GM12891 (cell line): ENCODE results near the gene AP2S1.
A peak's percentile ranks its signal among the peaks of the same experiment; 100 is the strongest.
"Not testable (repeated sequence)": the region's sequence is repeated elsewhere in the genome, so short reads cannot be mapped to it uniquely, and the experiment has no call there.

ENCODE experiments used
- DNase-seq: peaks from one replicate; pipeline ENCODE4 v3.0.0; 2011; ENCODE audit warnings: low spot score; ENCODE audit not compliant: insufficient read length
- FAIRE-seq: peaks from 2 replicates; lab custom pipeline; 2011; peaks lifted over from hg19 to GRCh38; lab: Jason Lieb, UNC
- PAX5 ChIP-seq: IDR thresholded peaks from 2 replicates; pipeline ENCODE4 v1.6.1; 2011; ENCODE audit warnings: low read length, moderate library complexity, mild to moderate bottlenecking; ENCODE audit not compliant: insufficient read depth, severe bottlenecking
- POLR2A ChIP-seq: IDR thresholded peaks from 2 replicates; pipeline ENCODE4 v1.6.1; 2011; ENCODE audit warnings: low read depth, low read length, control low read depth
- POLR2AphosphoS5 ChIP-seq: IDR thresholded peaks from 2 replicates; pipeline ENCODE4 v1.6.1; 2011; ENCODE audit warnings: low read depth, low read length, control low read depth
- POU2F2 ChIP-seq: IDR thresholded peaks from 2 replicates; pipeline ENCODE4 v1.6.1; 2011; ENCODE audit warnings: low read depth, mild to moderate bottlenecking, control low read depth, low read length, moderate library complexity
- SPI1 ChIP-seq: IDR thresholded peaks from 2 replicates; pipeline ENCODE4 v1.6.1; 2011; ENCODE audit warnings: low read depth, low read length, control low read depth
- TAF1 ChIP-seq: IDR thresholded peaks from 2 replicates; pipeline ENCODE4 v1.6.1; 2011; ENCODE audit warnings: low read depth, low read length, control low read depth

Gene AP2S1

GRCh38 chr19:46809534-46810272, 40.9 kb downstream of the AP2S1 start:
- TF ChIP-seq SPI1 (no peak), TAF1 (no peak), POLR2A (no peak), PAX5 (no peak), POLR2AphosphoS5 (no peak), POU2F2 (no peak)

GRCh38 chr19:46806656-46807055, 44.0 kb downstream of the AP2S1 start:
- no peak for DNase-seq
- TF ChIP-seq POLR2AphosphoS5: no peak
- no peak for TF ChIP-seq POLR2A
- no peak for TF ChIP-seq TAF1
- TF ChIP-seq PAX5: no peak
- no peak for TF ChIP-seq POU2F2
- TF ChIP-seq SPI1: no peak
- no peak for FAIRE-seq

More at GRCh38 chr19:46809534-46810272, 40.9 kb downstream of the AP2S1 start:
- no peak for DNase-seq
- no peak for FAIRE-seq

- not testable (repeated sequence) for DNase-seq, FAIRE-seq
These were observed 46.2 kb downstream of the AP2S1 start for GRCh38 chr19:46804432-46804831.

- TF ChIP-seq POU2F2: no peak
- no peak for TF ChIP-seq POLR2A
- peak; percentile 45; the same call in 1 of the 2 replicates for TF ChIP-seq SPI1
- no peak for TF ChIP-seq PAX5
- TF ChIP-seq POLR2AphosphoS5: no peak
- DNase-seq (no peak), FAIRE-seq (no peak)
These were observed 47.1 kb downstream of the AP2S1 start for GRCh38 chr19:46803555-46803954.

- FAIRE-seq (no peak), DNase-seq (no peak)
- TF ChIP-seq POLR2A: no peak
- no peak for TF ChIP-seq PAX5
- TF ChIP-seq TAF1: no peak
- no peak for TF ChIP-seq POLR2AphosphoS5
- no peak for TF ChIP-seq SPI1
- TF ChIP-seq POU2F2: no peak
These were observed 48.5 kb downstream of the AP2S1 start for GRCh38 chr19:46802152-46802551.

GRCh38 chr19:46798713-46799112, 51.9 kb downstream of the AP2S1 start:
- TF ChIP-seq SPI1 (no peak), POLR2AphosphoS5 (no peak), PAX5 (no peak), POU2F2 (no peak), POLR2A (no peak), TAF1 (no peak)
- no peak for DNase-seq
- no peak for FAIRE-seq

GRCh38 chr19:46797881-46798280, 52.8 kb downstream of the AP2S1 start:
- FAIRE-seq (no peak), DNase-seq (no peak)
- TF ChIP-seq SPI1 (no peak), POU2F2 (no peak), PAX5 (no peak), TAF1 (no peak), POLR2A (no peak)

GRCh38 chr19:46791944-46792343, 58.7 kb downstream of the AP2S1 start:
- peak; percentile 59 for FAIRE-seq
- DNase-seq: no peak
- TF ChIP-seq POU2F2 (no peak), SPI1 (peak; percentile 51; the same call in 1 of the 2 replicates)

GRCh38 chr19:46789371-46789770, 61.3 kb downstream of the AP2S1 start:
- DNase-seq (no peak), FAIRE-seq (no peak)
- TF ChIP-seq POU2F2 (no peak), SPI1 (no peak), TAF1 (no peak), POLR2AphosphoS5 (no peak), PAX5 (no peak), POLR2A (no peak)

GRCh38 chr19:46788968-46789338, 61.7 kb downstream of the AP2S1 start:
- FAIRE-seq (no peak), DNase-seq (no peak)
- TF ChIP-seq POU2F2 (no peak), SPI1 (no peak), POLR2A (no peak), TAF1 (no peak), PAX5 (no peak), POLR2AphosphoS5 (no peak)
